H1 (cell line): ENCODE data around the gene ITGA8. TPM values are rescaled to one million over a fixed set of nuclear protein-coding genes. Genes with fewer than 3 reads are reported as not detected.

Experiments
- CHD7 ChIP-seq: fragments of 300-600 bp; sonication (generic); IDR thresholded peaks from 2 replicates; pipeline ENCODE4 v1.7.1; 2012; ENCODE audit warnings: low read length, moderate library complexity, mild to moderate bottlenecking, inconsistent platforms; ENCODE audit not compliant: insufficient replicate concordance
- YY1 ChIP-seq: IDR thresholded peaks from 2 replicates; pipeline ENCODE4 v1.6.1; 2011; ENCODE audit warnings: low read depth, mild to moderate bottlenecking, low read length
- polyA plus RNA-seq, 7 experiments: library from polyadenylated mRNA; depleted of rRNA in 3 of 7; stranded (reverse) in 5 of 7; unstranded in 2 of 7; fragments of >200 nt in 5 of 7; fragments of 200-250 nt in 2 of 7; gene quantifications; 1 replicate in 5 of 7; 2 replicates in 1 of 7; 4 replicates in 1 of 7; pipeline versions ENCODE4 v1.2.1 to v1.2.3, GENCODE V29; 2011 to 2013; ENCODE audit warnings: missing spikeins in 2 of 7, mixed read lengths in 2 of 7
- total RNA-seq: library from RNA; stranded (reverse); fragmentation: NEBNext Ultra II Directional; extraction: Animal tissue kit (Norgen Biotek cat#: 25700); gene quantifications from 2 replicates; pipeline ENCODE4 v1.2.1, GENCODE V29; 2021

The ITGA8 gene
- total and polyA plus RNA-seq, 2 of the 8 experiments (the other 6 are each of a cell fraction or from before 2014, with no cell fraction given): not detected

GRCh38 chr10:15558136-15558535 lies 161.6 kb downstream of the ITGA8 start (continued):
- TF ChIP-seq CHD7 (no peak), YY1 (no peak)
- TF ChIP-seq, all 59 proteins: peak for 0
